ENCODE results near the gene CALHM5. TPM values are rescaled to one million over a fixed set of nuclear protein-coding genes. Genes with fewer than 3 reads are reported as not detected.

CALHM5 gene
- total RNA-seq, 4 donors from 2014 or later: 0.89 to 5.9 (median 1.4) TPM

GRCh38 chr6:116568821-116569755 lies 57.6 kb downstream of the CALHM5 start:
- WGBS: 61% methylated on average over 7 of the region's 7 CpGs
- H3K4me3 ChIP-seq: no peak overlapping the region
- no peaks in the 10 kb centered on the region for H3K9me3 ChIP-seq
- DNase-seq (ENCODE audit: low spot score in 2 of 2): no peak
- H3K4me1 ChIP-seq: peaks cover 42% of the 10 kb centered on the region
- peaks cover under 1% of the 10 kb centered on the region for H3K36me3 ChIP-seq
- H3K27ac ChIP-seq: no peak overlapping the region
- TF ChIP-seq POLR2AphosphoS5 (IDR thresholded peaks at IDR 0.05) (no peak), EP300 (IDR thresholded peaks at IDR 0.05) (no peak), CTCF (IDR thresholded peaks at IDR 0.05) (no peak), POLR2A (IDR thresholded peaks at IDR 0.05) (no peak)
- H3K27me3 ChIP-seq: no peaks in the 10 kb centered on the region

DNA sequence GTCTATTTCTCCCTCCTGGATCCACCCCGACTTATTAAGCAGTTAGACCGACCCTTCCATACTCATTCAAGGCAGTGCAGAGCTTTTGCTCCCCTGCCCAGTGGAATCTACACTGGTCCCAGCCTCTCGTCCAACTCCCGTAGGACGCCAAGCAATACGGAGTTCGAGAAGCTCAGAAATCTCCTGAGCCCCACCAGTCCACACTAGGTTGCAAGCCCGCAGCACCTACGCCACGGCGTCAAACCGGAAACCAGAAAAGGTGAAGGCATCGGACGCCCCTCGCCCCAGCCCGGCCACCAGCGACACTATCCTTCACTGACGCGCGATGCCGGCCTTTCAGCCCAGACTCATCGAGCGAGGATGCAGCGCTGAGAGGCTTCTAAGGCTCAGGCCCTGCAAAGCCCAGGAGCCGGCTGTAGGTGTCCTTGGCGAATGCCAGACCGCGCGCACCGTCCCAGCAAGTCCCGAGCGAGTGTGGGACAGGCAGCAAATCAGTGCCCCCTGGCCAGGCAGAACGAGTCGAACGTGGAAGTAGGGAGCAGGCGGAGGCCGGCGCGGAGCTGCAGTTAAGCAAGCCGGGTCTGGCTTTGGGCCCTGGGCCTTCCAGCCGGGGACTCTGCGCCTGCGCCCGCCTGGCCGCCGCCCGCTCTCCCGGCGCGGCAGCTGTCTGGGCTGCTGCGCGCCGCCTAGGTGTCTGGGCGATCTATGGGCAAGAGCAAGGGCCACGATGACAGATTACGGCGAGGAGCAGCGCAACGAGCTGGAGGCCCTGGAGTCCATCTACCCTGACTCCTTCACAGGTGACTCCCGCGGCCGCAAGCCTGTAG lies 59.6 kb downstream of the CALHM5 start, which contains the start of gene RWDD1:
RWDD1 (plus strand) TSS at position 649 of the 827 bp plus-strand sequence; CDS start at position 728, 79 bp downstream.
- peak within 1 kb of the TSS; percentile 94 for H3K27ac ChIP-seq
- TF ChIP-seq POLR2AphosphoS5 (IDR thresholded peaks at IDR 0.05): peak in 2 of 3 donors; percentile 68 to 97
- peak; percentile 28 to 83 for TF ChIP-seq POLR2A (IDR thresholded peaks at IDR 0.05)
- no peak for TF ChIP-seq EP300 (IDR thresholded peaks at IDR 0.05)
- no peak for TF ChIP-seq CTCF (IDR thresholded peaks at IDR 0.05)
- peaks cover 35% of the 10 kb centered on the region for H3K4me1 ChIP-seq
- peak within 1 kb of the TSS; percentile 59 for H3K4me3 ChIP-seq
- WGBS: 0% methylated on average over 22 of the region's 62 CpGs
- no peaks in the 10 kb centered on the region for H3K9me3 ChIP-seq
- peaks cover 14% of the 10 kb centered on the region for H3K36me3 ChIP-seq
- no peaks in the 10 kb centered on the region for H3K27me3 ChIP-seq
- peak; percentile 98 to 99 for DNase-seq (ENCODE audit: low spot score in 2 of 2)

DNA sequence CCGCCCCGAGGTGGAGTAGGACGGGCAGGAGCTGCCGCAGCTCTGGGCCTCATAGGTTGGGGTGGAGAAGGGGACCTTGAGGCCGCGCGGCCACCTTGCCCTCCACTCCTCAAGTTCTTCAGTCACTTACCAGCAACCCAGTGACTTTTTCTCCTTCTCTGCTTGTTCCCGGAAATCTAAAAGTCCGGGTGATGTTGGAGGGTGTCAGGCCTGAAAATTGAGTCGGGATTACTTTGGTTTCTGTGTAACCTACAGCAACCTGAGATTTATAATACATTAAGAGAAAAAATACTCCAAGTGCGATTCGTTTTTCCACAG lies 60.2 kb downstream of the CALHM5 start:
- no peak for TF ChIP-seq EP300 (IDR thresholded peaks at IDR 0.05)
- no peak for TF ChIP-seq POLR2AphosphoS5 (IDR thresholded peaks at IDR 0.05)
- TF ChIP-seq POLR2A (IDR thresholded peaks at IDR 0.05): no peak
- TF ChIP-seq CTCF (IDR thresholded peaks at IDR 0.05): no peak
- Histone ChIP-seq H3K27me3 (no peaks in the 10 kb centered on the region), H3K4me3 (peak overlapping the region; percentile 59), H3K27ac (peak overlapping the region; percentile 94), H3K4me1 (peaks cover 35% of the 10 kb centered on the region), H3K9me3 (no peaks in the 10 kb centered on the region), H3K36me3 (peaks cover 14% of the 10 kb centered on the region)
- 0% methylated on average over 8 of the region's 12 CpGs for whole genome bisulfite sequencing
- DNase-seq (ENCODE audit: low spot score in 2 of 2): no peak

DNA sequence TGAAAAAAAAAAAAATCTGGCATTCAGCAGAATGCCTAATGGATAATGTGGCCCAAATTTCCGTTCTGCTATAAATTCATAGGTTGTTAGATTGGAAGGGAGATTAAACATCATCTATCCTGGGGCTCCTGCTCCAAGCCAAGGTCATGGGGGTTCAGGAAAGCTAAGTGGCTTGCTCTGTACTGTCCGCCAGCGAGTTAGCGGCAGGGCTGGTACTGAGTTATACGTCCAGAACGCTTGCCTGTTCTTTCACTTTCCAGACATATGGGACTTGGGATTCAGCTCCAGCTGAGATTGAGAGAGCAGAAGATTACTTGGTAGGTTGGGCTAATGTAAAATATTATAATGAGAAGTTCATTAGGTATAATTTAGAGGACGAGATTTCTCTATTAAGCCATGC lies 60.7 kb downstream of the CALHM5 start:
- Histone ChIP-seq H3K9me3 (no peaks in the 10 kb centered on the region), H3K27me3 (no peaks in the 10 kb centered on the region), H3K4me3 (peak overlapping the region; percentile 59), H3K4me1 (peaks cover 35% of the 10 kb centered on the region), H3K36me3 (peaks cover 14% of the 10 kb centered on the region), H3K27ac (peak overlapping the region; percentile 94)
- no peak for DNase-seq (ENCODE audit: low spot score in 2 of 2)
- WGBS: 5% methylated on average over 7 of the region's 7 CpGs
- TF ChIP-seq POLR2A (IDR thresholded peaks at IDR 0.05): no peak
- no peak for TF ChIP-seq EP300 (IDR thresholded peaks at IDR 0.05)
- no peak for TF ChIP-seq POLR2AphosphoS5 (IDR thresholded peaks at IDR 0.05)
- TF ChIP-seq CTCF (IDR thresholded peaks at IDR 0.05): no peak

Other genes starting within 250 kb of the CALHM5 start
- 10 to 100 TPM; 48.0 to 95.2 (median 67.0) TPM for gene TSPYL1, start 231.7 kb upstream of the CALHM5 start, total RNA-seq
- gene DSE, start 140.7 kb upstream of the CALHM5 start, total RNA-seq: 10 to 100 TPM; 36.0 to 40.0 (median 37.2) TPM
- gene CALHM6, start 50.3 kb upstream of the CALHM5 start, total RNA-seq: 1 to 10 TPM in 2 of 4 donors, under 1 TPM in 1, not detected in 1; 0.76 to 4.1 (median 1.2) TPM
- gene TRAPPC3L, start 34.0 kb downstream of the CALHM5 start, total RNA-seq: not detected
- 10 to 100 TPM in 1 of 4 donors, 1 to 10 TPM in 2, not detected in 1; 1.8 to 12.5 (median 2.6) TPM for gene CALHM4, start 42.1 kb downstream of the CALHM5 start, total RNA-seq
- 10 to 100 TPM; 24.6 to 38.1 (median 27.1) TPM for gene RWDD1, start 59.9 kb downstream of the CALHM5 start, total RNA-seq
- 1 to 10 TPM in 1 of 4 donors, under 1 TPM in 2, not detected in 1; 0.25 to 2.0 (median 0.81) TPM for gene RSPH4A, start 104.8 kb downstream of the CALHM5 start, total RNA-seq
- 10 to 100 TPM in 2 of 4 donors, 1 to 10 TPM in 2; 8.9 to 17.3 (median 9.6) TPM for gene ZUP1, start 157.1 kb downstream of the CALHM5 start, total RNA-seq
- gene KPNA5, start 169.6 kb downstream of the CALHM5 start, total RNA-seq: 10 to 100 TPM in 2 of 4 donors, 1 to 10 TPM in 2; 6.1 to 11.8 (median 9.6) TPM